HG02588 (cell line): ENCODE data around the gene MALRD1.
"Not testable (repeated sequence)": the region's sequence is repeated elsewhere in the genome, so short reads cannot be mapped to it uniquely, and the experiment has no call there.

Experiments
- ATAC-seq: cut with Tn5 transposase; IDR thresholded peaks from one replicate; pipeline ENCODE4 v1.9.1; 2021; ENCODE audit warnings: mild to moderate bottlenecking, moderate library complexity; ENCODE audit not compliant: unreplicated experiment

Gene MALRD1

DNA sequence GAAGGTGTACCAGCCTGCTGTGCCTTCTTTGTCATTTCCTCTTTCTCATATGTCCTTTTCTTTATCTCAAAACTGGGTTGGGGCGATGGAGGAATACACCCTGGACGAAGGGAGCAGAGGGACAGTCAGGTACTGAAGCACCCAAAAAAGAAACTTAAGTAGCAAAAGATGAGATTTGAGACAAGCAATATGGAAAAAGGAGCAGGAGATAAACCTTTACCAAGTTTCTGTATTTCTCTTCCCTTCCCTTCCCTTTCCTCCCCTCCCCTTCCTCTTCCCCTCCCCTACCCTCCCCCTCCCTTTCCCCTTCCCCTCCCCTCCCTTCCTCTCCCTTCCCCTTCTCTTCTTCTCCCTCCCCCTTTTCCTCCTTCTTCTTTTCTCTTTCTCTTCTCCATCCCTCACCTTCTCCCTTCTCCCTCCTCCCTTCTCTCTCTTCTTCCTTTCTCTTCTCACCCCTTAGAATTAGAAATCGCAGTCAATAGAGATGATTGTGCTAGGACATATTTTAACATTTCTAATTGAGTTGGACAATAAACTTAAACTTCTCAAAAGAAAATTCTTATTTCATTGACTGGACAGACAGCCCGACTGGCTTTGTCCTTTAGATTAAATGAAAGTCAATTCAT is 652.9 kb downstream of the MALRD1 start:
- ATAC-seq, result no peak

DNA sequence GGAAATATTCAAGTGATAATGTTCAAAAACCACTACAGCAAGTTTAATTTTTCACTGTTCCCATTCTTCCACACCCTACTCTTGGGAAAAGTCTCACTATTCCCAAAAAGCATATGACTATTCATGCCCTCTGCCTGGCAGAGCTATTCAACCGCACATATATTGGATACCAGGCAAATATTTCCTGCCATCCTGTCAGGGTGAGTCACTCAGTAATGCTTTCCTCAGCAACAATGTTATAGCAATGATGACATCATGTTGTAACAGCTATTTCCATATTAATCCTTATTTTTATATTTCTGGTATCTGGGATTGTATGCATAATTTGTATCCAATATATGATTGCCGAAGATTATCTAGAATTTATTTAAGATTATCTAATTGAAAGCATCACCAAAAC is 653.6 kb downstream of the MALRD1 start:
- ATAC-seq, result no peak

DNA sequence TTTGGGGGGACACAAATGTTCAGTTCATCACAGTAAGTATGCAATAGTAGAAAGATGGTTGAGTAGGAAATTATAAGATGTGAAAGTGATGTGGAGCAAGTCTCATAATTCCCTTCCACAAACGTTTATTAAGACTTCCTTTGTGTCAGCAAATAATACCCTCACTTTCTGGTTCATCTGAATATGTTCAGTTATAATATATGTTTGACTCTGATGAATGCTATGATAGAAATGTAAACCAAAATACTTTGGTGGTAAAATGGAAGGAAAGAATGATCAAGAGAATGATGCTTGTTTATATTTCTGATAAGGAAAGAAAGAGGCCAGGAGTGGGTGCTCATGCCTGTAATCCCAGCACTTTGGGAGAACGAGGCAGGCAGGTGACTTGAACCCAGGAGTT is 655.9 kb downstream of the MALRD1 start:
- no peak for ATAC-seq

DNA sequence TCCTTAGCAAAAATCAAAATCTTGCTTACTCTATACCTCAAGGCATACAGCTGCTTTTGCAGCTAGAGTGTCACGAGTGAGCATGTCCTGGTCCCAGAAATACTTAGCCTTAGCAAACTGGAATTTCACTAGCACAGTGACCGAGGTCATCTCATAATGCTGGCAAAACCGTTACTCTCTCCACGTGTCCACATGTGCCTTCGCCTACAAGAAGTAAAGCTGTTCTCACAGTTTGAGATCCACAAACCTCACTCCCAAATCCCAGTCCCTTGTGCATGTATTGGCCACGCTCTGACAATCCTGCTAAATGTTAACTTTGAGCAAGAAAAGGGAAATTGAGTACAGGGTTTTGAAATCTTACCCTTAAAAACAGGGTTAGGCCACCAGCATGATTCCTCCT is 656.6 kb downstream of the MALRD1 start:
- ATAC-seq, result no peak

DNA sequence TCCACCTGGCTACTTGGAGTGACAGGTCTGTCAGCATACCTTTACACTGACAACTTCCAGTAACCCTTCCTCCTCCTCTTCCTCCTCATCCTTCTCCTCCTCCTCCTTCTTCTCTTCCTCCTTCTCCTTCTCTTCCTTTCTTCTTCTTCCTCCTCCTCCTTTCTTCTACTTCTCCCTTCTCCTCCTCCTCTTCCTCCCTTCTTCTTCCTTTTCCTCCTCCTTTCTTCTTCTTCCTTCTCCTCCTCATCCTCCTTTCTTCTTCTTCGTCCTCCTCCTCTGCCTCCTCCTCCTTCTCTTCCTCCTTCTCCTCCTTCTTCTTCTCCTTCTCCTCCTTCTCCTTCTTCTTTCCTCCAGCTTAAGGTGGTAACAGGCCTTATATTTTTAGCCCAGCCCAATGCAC is 658.3 kb downstream of the MALRD1 start:
- no peak for ATAC-seq

DNA sequence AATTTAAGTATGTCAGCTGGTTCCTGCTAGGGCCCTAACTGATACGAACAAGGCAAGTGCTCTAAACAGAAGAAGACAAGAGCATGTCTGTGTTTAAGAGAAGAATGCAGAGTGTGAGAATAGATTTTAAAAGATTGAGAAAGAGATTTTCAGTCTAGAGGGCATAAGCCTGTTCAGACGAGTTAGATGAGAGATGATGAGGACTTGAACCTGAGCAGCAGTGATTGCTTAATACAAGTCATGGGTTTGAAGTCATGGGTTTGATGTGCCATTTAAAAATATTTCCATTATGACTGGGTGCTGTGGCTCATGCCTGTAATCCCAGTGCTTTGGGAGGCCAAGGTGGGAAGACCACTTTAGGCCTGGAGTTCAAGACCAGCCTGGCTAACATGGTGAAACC is 658.8 kb downstream of the MALRD1 start:
- ATAC-seq, result no peak

DNA sequence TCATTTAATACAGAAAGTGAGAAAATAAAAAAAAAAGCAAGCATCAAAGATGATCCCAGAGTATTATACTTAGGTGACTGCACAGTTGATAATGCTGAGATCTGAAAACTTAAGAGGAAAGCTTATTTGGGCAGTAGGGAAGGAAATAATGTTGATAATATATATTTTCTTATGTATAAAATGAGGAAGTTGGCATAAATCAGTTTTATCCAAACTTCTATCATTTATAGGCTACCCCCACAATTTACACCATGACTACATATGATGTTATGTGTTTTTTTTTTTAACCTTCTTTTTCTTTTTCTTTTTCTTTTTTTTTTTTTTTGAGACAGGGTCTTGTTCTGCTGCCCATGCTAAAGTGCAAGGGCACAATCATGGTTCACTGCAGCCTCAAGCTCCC is 659.4 kb downstream of the MALRD1 start:
- ATAC-seq, result no peak

DNA sequence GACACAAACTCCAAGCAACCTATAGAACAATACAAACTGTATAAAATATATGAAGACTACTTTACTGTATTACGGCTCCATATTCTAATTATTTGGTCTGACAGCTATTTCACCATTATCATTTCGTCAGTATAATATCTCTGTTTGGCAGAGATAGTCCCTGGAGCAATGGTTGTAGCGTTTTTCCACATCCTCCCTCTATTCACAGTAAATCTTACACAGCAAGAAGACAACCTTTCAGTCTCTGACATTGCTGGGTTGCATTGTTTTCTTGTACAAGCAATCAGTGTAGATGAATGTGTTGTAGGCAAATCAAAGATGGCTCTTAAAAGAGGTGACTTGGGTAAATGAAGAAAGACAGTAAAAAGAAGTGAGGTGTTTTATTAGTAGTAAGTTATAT is 662.0 kb downstream of the MALRD1 start:
- ATAC-seq, result no peak

DNA sequence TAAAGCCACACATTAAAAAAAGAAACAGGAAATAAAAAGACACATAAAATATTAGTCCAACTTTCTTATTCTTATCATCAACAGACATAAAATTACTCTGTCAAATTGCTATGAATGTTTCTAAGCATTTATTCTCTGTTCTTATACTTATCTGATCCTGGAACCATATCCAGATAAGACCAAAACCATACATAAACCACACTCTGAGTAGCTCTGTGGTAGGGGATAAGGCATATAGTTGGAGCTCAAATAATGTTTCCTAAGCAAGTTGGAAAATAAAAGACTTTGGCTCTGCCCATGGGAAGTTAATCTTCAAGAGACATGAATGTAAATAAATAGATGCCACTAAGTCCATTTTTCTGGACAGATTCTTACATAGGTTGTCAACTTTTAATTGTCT is 664.6 kb downstream of the MALRD1 start:
- no peak for ATAC-seq

DNA sequence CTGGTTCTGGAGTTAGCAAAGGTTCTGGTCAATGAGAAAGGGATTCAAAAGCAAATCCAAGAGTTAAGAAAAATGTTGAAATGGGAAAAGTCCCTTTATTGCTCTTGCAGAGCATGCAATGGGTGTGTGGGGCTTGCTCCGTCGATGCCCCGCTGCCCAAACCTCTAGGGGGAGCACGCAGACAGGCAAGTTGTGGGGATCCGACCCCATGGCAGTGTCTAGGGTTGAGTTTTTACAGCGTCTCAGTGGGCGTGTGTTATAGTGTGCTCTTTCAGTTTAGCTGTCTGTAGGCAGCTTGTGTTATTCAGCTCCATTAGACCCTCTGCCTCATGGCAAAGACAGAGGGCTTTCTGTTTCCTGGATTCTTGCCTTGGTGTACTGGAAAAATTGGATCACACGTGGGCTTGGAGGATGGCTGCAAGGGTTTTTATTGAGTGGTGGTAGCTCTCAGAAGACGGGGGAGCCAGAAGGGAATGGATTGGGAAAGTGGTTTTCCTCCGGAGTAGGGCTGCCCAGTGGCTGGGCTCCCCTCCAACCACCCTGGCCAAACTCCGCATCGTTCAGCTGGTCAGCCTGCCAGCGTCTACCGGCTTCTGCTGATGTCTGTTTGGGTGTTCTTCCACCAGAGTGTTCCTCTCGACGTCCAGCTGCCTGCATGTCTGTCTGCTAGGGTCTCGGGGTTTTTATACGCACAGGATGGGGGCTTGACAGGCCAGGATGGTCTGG is 665.4 kb downstream of the MALRD1 start:
- ATAC-seq, result no peak

DNA sequence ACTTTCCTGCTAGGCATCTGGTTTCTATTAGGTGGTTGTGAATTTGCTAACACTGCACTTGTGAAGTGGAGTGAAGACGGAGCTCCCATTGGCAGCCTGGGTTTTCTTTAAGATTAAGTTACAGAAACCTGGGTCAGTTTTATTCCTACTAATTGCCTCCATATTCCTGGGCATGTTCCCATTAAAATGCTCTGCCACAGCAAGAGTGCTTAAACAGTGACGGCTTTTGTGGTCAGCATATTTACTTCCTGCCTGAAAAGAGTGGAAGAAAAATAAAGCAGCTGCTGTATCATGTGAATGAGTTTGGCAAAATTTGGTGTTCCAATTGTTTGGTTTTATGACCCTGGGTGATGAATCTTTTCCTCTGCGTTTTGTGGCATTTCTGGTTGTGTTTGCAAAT is 670.7 kb downstream of the MALRD1 start:
- no peak for ATAC-seq

DNA sequence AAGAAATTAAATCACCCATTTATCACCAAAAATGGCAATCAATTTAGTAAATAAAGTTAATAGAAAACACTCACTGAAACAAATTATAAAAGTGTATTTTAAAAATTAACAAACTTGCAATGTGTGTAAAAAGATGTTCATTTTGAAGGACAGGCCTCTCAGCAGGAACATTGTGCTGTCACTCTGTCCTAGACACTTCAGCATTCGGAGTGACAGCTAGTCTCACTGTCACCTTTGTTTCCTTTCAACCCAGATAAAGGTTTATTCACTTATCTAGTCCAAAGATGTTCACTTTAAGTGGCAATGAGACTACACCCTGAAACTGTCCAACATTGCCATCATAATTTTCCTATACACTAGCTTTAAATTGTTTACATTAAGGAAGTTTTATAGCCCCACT is 675.7 kb downstream of the MALRD1 start:
- no peak for ATAC-seq

DNA sequence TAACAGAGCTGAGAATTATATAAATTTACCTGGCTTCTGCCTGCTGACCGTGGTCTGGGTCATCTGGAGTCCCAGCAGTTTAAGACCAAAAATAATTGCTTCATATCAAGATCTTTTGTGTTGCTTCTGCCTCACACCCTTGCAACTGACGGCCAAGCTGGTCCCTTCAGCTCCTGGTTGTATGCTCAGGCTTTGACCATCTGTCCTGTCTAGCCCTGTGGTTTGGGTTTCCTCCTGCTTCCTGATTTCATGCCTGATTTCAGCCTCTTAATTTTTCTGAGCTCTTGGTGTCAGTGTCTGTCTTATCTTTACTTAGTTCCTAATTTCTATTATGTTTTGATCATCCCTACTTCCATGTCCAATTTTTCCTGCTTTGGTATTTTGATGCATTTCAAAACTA is 679.8 kb downstream of the MALRD1 start:
- ATAC-seq, result no peak

DNA sequence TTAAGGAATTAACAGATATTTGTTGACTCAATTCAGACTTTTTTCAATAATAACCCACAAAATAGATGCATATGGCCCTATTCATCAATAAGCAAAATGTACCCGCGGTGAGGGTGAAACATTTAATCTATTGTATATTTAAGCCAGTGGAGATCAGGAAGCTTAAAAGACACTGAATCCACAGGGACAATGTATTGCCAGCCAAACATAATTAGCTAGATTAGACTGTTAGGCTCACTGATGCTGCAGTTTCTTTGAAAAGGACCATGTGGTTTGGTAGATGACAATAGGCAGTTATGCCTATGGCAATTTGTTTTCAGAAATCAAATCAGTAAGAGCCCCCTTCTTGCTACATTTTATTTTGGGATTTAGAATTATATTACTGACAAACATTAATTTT is 680.4 kb downstream of the MALRD1 start:
- ATAC-seq, result no peak

DNA sequence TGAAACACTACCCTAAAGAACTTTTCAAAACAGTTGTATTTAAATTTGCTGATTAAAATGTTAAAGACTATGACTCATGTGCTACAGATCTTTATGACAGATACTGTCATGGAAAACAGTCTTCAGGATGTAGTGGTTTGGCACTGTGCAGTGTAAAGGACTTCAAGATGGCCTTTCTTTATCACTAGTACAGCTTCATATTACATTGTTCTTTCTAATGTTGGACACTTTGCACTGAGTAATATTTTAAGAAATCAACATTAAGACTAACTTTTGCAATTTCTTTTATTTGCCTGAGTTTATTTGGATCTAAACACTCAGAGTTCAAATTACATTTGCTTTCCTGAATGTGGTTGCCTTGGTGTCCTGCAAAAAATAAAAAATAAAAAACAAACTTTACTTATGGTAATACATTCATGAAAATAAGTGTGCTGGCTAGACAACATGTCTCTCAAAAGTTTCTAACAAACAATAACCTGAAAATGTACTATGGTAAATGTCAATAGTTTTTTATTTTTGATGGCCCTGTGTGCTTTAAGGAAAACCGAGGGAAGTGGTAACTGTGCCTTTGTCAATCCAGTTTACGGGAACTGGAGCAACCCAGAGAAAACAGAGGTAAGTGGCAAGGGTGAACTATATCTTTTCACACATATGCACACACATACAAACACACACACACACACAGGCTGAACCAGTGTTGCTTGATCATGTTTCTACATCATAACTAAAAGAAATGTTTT is 681.7 kb downstream of the MALRD1 start:
- ATAC-seq, result no peak

DNA sequence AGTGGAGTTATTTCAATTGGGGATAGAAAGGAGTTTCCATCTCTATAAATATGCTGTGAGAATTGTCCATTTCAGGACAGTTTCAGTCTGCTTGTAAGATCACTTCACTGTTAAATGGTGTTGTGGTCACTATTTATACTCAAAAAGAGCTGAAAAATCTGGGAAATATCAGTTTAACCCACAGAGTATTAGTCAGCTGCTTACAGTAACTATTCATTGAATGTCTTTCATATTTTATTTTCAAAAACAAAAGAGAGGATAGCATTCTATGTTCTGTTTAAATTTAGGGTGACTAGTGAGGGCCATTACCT is 682.3 kb downstream of the MALRD1 start:
- ATAC-seq, result no peak

DNA sequence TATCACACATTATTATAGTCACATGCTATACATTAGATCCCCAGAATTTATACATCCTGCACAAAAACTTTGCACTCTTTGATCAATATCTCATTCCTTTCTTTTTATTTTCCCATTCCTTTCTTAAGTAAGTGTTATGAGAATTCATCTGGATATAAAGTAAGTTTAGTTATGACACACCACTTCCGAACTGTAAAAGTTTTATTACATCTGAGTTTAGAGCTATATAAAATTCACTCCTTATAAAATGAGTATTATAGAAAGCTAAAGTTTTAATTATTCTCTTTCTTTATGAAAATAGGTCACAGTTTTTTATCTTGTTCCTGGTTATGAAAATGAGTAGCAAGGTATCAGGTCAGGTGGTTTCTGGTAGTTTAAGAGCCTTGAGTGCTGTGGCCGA is 683.0 kb downstream of the MALRD1 start:
- no peak for ATAC-seq

DNA sequence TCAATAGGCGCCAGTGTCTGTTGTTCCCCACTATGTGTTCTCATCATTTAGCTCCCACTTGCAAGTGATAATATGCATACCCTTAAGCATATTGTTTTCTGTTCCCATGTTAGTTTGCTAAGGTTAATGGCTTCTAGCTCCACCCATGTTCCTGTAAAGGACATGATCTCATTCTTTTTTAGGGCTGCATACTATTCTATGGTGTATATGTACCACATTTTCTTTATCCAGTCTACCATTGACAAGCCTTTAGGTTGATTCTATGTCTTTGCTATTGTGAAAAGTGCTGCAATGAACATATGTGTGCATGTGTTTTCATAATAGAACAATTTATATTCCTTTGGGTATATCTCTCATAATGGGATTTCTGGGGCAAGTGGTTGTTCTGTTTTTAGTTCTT is 689.8 kb downstream of the MALRD1 start:
- no peak for ATAC-seq

DNA sequence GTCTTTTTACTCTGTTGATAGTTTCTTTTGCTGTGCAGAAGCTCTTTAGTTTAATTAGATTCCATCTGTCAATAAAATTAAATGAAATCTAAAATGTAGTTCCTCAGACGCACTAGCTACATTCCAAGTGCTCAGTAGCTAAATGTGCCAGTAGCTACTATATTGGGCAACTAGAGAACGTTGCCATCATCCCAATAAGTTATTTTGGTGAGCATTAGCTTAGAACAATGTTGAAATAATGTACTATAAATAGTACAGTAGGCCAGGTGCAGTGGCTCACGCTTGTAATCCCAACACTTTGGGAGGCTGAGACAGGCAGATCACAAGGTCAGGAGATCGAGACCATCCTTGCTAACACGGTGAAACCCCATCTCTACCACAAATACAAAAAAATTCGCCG is 690.6 kb downstream of the MALRD1 start:
- ATAC-seq, result not testable (repeated sequence)

DNA sequence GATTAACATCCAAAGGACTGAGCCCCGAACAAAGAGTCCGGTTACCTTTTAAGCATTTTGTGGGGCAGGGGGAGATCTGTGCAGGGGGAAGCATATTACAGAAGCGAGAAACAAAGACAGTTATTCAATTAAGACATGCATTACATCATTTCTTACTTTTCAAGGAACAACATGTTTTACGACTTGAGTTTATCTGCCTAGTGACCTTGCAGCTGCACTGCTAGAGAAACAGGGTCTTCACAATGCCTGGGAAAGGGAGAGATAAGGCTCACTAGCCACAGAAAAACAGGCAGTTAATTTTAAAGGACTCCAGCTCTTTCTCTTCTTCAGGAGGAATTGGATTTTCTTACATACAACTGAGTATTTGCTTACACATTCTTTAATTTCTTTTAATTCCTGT is 693.5 kb downstream of the MALRD1 start:
- not testable (repeated sequence) for ATAC-seq

DNA sequence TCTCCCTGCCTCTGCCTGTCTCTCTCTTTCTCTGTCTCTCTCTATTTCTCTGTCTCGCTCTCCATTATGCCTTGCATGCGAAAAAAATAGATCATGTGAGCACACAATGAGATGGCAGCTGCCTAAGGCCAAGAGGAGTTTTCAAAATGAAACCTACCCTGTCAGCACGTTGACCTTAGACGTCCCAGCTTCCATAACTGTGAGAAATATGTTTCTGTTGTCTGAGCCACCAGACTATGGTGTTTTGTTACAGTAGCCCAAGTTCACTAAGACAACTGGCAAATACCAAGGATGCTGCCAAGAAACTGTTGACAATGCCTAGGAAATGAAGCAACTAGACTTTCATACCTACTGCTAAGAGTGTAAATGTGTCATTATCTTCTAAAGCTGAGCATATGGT is 697.1 kb downstream of the MALRD1 start:
- ATAC-seq, result no peak

DNA sequence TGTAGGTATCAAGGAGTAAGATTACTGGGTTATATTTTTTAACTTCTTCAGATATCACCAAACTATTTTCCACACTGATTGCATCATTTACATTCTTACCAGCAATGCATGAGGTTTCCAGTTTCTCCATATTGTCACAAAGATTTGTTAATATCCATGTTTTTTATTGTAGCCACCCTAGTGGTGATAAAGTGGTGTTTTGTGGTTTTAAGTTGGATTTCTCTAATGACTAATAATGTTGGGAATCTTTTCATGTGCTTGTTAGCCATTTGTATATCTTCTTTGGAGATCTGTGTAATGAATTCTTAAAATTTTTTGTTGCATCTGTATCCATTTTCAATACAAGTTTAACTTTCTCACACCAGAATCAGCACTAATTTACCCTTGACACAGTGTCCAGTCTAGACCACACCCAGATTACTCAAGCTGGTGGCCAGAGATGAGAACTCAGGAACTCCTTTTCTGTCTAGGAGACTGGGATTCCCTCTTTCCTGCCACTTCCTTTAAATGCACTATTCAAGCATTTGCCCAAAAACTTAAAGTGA is 700.7 kb downstream of the MALRD1 start:
- no peak for ATAC-seq
